ENCODE measurements around the gene SIRPA.

DNA sequence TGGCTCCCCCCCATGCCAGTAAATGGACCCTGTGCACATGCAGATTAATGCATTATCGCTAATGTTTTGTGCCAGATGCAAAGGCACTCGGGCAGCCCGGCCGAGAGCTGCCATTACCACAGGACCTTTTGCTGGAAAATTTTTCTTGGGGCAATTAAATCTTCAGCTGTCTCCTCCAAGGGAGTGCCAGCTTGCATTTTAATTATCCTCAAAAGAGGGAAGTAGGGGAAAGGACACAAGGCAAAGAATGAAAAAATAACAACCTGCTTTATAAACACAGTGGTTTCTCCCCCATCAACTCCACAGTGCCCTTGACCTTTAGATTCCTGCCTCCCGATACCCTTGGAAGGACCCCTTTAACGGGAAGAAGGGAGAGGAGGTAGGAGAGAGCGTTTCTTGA, 50.5 kb downstream of the SIRPA start:
- TF ChIP-seq POLR2A (IDR thresholded peaks at IDR 0.05; ENCODE audit: low read length) (no peak), GATA1 (IDR thresholded peaks at IDR 0.05; ENCODE audit: low read depth, low read length) (no peak)

Measured in erythroblast (primary cell).